ENCODE results near the gene ATN1. TPM values are rescaled to one million over a fixed set of nuclear protein-coding genes. Genes with fewer than 3 reads are reported as not detected.

Gene ATN1
- total RNA-seq, 1 experiment from 2014 or later, result 2.2 TPM

DNA sequence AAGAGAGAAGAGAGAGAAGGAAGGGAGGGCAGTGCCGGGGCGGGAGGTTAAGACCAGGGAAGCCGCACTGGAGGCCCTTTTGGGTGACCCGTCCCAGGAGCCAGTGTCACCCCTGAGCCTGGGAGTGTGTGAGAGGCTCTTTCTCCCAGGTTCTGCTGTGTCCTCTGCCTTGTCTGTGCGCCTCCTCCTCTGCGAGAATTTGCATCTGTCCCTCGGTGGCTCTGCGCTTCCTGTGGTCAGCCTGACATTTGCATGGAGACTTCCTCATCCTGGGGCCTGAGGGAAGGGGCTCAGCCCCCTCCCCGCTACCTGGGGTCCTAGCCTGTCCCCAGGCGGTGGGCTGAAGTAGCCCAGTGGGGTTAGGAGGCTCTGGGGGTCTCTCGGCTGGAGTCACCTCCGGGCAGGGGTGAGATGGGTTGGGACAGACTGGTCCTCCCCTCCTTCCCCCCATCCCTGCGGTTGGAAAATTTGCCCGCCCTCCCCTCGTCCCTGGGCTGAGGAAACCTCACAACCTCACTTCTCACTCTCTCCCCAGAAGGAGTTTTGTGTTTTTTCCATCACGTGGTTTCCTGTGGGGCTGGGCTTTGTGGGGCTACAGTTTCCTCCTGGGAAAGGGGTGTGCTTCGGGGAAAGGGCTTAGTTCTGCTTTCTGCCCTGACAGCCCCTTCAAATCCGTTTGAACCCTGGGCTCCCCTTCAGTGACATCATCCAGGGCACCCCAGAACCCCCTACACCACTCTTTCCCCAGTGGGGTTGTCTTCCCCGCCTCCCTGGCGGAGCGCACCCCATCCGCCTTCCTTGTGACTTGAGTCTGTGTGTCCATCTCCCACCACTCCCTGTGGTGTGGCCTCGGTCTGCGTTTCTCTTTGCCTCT is 25.9 kb downstream of the ATN1 start:
- in situ Hi-C loops (cut with HindIII; ENCODE audit: low sequenced_read_pairs), result no loop called here
- DNase-seq (ENCODE audit: low spot score), result no peak

DNA sequence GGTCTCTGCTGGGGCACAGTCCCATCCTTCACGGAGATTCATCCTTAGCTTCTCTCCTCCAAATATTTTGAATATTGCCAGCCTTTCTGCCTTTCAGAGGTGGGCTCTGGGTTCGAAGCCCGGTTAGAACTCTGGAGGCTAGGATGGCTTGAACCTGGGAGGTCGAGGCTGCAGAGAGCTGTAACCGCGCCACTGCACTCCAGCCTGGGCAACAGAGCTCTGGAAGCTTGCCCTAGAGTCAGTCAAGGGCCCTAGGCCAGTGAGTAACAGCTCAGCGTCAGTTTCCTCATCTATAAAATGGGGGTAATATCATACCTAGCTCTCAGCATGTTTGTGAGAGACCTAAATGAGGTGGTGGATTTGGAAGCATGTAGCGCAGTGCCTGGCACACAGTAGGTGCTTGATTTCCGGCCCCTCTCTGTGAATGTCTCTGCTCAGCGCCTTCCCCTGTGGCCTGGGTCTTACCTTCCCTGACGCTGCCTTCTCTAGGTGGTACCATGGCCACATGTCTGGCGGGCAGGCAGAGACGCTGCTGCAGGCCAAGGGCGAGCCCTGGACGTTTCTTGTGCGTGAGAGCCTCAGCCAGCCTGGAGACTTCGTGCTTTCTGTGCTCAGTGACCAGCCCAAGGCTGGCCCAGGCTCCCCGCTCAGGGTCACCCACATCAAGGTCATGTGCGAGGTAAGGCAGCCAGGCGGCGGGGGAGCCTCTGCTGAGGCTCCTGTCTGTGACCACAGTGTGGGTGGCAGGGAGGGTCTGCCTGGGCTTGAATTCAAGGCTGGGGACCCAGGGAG is 26.8 kb downstream of the ATN1 start:
- no peak for DNase-seq (ENCODE audit: low spot score)
- in situ Hi-C loops (cut with HindIII; ENCODE audit: low sequenced_read_pairs), result no loop called here

DNA sequence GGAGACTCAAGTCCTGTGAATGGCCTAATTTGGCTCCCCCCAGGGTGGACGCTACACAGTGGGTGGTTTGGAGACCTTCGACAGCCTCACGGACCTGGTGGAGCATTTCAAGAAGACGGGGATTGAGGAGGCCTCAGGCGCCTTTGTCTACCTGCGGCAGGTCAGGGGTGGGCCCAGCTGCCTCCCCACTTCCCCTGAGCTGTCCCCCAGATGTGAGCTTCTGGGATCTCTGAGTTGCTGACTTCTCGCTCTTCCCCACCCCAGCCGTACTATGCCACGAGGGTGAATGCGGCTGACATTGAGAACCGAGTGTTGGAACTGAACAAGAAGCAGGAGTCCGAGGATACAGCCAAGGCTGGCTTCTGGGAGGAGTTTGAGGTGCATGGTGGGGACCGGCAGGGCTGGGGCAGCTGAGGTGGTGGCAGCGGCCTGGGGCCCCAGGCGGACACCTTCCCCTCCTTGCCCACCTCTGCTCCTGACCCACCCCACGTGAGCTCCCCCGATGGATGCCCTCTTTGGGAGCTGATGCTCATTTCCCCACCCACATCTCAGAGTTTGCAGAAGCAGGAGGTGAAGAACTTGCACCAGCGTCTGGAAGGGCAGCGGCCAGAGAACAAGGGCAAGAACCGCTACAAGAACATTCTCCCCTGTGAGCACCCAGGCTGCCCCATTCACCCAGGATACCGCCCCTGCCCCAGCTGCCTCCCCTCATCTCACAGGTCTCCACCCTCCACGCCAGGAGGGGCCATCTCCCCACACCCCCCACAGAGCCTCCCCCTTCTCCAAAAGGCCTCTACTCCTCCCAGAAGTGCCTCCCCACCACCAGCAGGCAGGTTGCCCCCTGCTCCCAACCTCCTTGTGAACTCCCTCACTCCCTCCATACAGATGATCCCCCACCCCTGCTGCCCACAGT is 27.6 kb downstream of the ATN1 start:
- no peak for DNase-seq (ENCODE audit: low spot score)
- in situ Hi-C loops (cut with HindIII; ENCODE audit: low sequenced_read_pairs), result no loop called here

DNA sequence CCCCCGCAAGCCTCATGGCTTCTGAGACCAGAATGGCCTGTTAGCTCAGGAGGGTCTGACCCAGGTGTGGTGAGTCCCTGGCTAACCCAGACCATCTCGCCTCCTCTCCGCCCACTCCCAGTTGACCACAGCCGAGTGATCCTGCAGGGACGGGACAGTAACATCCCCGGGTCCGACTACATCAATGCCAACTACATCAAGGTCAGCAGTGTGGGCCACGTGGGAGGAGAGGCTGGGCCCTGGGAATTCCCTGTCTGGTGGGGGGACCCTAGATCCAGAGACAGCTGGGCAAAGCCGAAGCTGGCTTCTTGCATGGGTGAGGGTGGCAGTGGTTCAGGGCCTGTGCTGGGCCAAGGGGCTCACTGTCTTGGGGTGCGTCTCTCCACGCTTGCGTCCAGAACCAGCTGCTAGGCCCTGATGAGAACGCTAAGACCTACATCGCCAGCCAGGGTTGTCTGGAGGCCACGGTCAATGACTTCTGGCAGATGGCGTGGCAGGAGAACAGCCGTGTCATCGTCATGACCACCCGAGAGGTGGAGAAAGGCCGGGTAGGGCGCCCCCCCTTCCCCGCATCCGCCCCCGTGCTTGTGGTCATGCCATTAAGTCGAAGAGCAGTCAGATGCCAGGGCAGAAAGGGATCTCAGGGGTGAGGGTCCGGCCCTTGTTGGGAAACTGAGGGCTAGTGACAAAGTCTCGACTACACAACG is 28.4 kb downstream of the ATN1 start:
- DNase-seq (ENCODE audit: low spot score), result no peak
- in situ Hi-C loops (cut with HindIII; ENCODE audit: low sequenced_read_pairs), result no loop called here

DNA sequence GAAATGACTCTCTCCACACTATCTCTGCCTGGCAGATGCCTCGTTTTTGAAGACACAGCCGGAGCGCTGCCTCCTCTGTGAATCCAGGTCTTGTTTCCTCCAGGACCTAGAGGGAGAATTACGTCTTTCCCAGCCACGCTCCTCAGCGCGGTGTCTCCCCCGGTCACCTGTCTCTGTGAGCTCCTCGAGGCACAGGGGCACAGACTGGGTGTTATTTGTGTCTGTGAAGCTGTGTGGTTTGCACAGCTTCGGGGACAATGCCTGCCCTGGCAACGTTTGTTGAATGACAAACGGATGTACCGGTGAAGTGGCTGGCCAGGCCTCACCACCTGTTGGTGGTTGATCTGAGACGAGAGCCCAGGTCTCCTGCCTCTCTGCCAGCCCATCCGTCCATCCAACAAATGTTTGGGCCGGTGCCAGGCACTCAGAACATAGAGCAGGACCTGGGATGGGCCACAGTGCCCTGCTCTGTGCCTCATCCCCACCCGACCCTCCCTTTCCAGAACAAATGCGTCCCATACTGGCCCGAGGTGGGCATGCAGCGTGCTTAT is 29.5 kb downstream of the ATN1 start:
- in situ Hi-C loops (cut with HindIII; ENCODE audit: low sequenced_read_pairs), result no loop called here
- no peak for DNase-seq (ENCODE audit: low spot score)

DNA sequence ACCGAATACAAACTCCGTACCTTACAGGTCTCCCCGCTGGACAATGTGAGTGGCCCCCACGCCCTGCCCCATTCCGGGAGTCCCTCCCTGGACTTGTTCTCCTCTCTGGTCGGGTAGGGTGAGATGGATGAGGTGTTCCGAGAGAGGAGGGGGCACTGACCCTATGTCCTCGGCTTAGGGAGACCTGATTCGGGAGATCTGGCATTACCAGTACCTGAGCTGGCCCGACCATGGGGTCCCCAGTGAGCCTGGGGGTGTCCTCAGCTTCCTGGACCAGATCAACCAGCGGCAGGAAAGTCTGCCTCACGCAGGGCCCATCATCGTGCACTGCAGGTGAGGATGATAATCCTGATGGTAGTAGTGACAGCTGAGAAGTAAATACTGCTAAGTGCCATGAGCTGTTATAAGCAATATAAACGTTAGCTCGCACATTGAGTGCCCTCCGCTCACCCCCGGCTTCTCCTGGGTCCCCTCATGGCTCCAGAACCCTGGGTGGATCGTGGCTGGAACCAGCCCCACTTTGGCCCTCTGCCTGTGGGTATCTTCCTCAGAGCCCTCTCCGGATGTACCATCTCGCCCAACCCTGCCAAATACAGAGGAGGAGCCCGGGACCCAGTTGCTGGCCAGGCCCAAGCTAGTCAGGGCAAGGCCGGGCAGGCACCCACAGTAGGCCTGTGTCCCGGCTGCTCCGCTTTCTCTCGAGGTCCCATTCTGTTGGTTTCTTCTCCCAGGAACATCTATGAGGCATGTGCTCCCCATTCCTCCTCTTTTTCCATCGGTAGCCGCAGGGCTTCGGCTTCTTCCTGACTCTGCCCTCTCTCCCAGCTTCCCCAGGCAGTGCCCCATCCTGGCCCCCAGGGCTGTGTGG is 30.2 kb downstream of the ATN1 start:
- DNase-seq (ENCODE audit: low spot score), result no peak
- in situ Hi-C loops (cut with HindIII; ENCODE audit: low sequenced_read_pairs), result no loop called here

DNA sequence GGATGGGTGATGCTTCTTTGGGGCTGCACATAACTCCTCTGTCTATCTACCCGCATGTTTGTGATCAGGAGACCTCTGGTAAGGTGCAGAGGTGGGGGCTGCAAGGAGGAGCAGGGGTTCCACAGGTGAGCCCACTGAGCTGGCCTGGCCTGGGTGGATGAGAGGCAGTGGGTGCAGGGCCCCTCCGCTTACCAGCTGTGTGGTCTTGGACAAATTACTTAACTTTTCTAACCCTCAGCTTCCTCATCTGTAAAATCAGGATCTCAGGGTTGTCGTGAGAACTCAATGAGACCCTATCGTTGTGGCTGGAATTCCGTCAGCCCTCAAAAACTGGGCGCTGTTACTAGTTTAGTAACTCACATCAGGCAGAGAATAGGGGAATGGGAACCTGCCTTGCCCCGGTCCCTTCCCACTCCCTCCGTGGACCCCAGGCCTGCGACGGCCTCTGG is 30.9 kb downstream of the ATN1 start:
- no peak for DNase-seq (ENCODE audit: low spot score)
- in situ Hi-C loops (cut with HindIII; ENCODE audit: low sequenced_read_pairs), result no loop called here

DNA sequence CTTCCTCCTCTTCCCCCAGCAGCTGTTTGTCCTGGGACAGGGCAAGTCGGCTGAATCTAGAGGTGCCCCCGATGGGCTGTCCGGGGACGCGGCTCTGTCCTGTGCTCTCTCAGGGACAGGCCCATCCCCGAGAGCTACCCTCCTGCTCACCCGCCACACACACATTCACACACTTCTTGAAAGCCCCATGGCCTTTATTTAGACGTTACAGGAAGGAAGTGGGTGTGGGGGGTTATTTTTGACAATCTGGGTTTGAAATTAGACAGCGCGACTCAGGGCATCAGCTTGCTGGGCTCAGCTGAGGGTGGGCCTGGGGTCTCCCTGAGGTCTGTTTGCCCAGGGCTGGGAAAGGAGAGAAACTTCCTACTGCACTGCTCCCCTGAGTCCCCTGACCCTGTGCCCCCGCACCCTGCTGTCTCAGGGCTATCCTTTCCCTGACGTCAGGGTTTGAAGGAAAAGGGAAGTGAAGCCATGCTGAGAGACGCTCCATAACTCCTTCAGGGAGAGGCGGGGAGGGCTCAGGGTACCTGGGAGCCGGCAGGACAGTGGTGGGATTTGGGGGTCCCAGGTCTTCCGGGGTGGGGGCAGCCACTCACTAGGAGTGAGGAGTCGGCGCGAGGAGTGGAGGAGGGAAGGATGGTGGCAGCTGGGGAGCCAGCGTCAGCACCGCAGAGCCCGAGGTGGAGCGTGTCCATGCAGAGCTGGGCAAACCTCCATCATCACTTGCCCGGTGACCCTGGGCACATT is 31.5 kb downstream of the ATN1 start:
- DNase-seq (ENCODE audit: low spot score), result no peak
- in situ Hi-C loops (cut with HindIII; ENCODE audit: low sequenced_read_pairs), result no loop called here

DNA sequence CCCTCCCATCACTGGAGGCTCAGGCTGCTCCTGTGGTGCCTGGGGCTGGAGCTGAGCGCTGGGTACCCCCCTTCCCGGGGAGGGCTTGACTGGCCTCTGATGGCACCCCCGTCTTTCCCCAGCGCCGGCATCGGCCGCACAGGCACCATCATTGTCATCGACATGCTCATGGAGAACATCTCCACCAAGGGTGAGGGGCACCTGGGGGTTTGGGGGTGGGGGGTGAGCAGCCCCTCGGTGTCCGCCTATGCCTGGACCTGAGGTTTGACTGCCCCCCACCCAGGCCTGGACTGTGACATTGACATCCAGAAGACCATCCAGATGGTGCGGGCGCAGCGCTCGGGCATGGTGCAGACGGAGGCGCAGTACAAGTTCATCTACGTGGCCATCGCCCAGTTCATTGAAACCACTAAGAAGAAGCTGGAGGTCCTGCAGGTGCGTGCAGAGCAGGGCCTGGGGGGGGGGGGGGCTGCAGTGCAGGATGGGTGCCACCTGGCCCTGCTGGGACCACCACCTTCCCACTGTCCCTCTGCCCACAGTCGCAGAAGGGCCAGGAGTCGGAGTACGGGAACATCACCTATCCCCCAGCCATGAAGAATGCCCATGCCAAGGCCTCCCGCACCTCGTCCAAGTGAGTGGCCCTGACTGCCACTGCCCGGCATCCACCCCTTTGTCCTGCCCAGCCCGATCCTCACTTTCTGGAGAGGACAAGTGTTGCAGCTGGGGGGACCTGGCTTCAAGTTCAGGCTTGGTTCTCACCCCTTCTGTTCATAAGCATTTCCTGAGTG is 32.2 kb downstream of the ATN1 start:
- DNase-seq (ENCODE audit: low spot score), result no peak
- in situ Hi-C loops (cut with HindIII; ENCODE audit: low sequenced_read_pairs), result no loop called here

DNA sequence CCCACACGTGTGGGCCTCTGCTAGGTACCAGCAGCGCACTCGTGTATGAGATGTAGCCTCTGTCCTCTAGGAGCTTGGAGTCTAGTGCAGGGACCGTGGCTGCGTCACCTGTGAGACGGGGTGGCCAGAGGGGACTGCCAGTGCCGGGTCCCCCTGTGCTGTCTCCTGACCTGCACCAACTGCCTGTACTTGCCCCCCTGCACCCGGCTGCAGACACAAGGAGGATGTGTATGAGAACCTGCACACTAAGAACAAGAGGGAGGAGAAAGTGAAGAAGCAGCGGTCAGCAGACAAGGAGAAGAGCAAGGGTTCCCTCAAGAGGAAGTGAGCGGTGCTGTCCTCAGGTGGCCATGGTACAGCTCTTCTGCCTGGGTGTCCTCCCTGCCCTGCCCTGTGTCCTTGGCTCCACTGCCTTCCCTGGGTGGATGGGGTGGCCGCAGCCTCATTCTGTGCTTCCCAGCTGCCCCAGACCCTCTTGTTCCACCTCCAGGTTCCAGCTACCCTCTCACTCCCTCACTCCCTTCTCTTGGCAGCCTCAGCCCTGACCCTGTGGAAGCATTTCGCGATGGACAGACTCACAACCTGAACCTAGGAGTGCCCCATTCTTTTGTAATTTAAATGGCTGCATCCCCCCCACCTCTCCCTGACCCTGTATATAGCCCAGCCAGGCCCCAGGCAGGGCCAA is 33.0 kb downstream of the ATN1 start:
- no peak for DNase-seq (ENCODE audit: low spot score)
- in situ Hi-C loops (cut with HindIII; ENCODE audit: low sequenced_read_pairs), result no loop called here

DNA sequence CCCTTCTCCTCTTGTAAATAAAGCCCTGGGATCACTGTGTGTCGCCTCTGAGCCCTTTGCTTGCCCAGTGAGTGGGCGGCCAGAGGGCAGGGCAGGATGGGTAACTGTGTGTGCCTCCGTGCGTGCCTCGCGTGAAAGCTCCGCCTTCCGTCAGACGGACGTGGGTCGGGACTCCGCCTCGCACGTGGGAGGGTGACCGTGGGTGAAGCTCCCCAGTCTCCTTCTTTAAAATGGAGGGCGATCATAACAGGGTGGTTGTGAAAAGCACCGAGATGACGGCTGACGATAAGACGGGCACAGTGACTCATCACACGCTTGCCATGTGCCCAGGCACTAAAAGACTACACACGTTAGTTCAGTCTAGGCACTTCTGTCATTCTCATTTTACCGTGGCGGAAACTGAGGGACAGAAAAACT is 33.5 kb downstream of the ATN1 start:
- no peak for DNase-seq (ENCODE audit: low spot score)
- in situ Hi-C loops (cut with HindIII; ENCODE audit: low sequenced_read_pairs), result no loop called here

DNA sequence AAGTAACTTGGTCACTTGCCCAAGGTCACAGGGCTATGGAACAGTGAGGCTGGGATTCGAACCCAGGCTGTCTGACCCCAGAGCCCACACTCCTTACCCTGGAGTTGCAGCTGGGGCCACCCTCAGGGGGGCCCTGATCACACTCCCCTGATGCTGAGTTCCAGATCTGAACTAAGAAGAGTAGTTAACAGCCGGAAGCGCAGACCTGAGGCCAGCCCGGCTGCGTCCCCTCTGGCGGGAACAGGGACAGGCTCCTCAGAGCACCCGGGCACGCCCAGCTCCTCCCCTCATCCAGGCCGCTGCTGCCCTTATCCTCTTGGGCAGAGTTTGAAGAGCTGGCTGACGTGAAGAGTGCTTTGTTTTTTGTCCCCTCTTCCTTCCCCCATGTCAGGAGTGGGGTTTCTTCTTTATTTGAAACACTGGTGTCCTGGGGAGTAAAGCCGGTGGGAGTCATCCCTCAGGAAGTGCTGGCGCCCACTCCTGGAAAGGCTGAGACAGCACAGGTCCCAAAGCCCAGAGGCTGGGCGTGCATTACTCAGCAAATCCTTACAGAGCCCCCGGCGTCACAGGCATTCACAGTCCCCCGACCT is 34.0 kb downstream of the ATN1 start:
- DNase-seq (ENCODE audit: low spot score), result peak; percentile 33
- in situ Hi-C loops (cut with HindIII; ENCODE audit: low sequenced_read_pairs), result no loop called here

DNA sequence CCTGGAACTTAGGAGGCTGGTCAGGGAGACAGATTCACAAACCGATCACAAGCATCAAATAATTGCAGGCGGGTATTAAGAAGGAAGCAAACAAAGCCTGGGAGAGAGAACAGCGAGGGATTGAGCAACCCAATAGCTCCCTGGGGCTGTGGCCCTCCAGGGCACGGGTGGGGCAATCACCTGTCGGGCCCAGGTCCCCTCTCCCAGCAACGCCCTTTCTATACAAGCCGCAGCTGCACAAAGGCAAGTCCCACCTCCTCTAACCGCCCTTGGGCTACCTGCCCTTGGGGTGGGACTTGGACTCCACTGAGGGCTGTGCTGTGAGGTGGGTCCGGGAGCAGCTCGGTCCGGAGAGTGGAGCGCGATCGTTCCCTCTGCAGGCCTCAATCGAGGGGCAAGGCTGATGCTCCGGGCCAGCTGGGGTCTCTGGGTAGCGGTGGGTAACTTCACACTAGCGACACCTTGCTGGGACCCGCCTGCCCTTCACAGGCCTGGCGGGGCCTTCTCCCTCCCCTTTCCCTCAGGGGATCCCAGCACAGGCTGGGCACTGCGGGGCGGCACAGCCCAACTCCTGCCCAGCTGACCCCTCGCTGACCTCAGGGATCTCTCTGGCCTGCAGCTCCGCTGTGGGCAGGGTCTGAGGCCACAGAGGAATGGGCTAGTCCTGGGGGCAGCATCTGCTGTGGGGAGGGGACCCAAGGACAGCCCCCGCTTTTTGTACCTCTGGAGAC is 34.7 kb downstream of the ATN1 start:
- in situ Hi-C loops (cut with HindIII; ENCODE audit: low sequenced_read_pairs), result no loop called here
- DNase-seq (ENCODE audit: low spot score), result no peak

DNA sequence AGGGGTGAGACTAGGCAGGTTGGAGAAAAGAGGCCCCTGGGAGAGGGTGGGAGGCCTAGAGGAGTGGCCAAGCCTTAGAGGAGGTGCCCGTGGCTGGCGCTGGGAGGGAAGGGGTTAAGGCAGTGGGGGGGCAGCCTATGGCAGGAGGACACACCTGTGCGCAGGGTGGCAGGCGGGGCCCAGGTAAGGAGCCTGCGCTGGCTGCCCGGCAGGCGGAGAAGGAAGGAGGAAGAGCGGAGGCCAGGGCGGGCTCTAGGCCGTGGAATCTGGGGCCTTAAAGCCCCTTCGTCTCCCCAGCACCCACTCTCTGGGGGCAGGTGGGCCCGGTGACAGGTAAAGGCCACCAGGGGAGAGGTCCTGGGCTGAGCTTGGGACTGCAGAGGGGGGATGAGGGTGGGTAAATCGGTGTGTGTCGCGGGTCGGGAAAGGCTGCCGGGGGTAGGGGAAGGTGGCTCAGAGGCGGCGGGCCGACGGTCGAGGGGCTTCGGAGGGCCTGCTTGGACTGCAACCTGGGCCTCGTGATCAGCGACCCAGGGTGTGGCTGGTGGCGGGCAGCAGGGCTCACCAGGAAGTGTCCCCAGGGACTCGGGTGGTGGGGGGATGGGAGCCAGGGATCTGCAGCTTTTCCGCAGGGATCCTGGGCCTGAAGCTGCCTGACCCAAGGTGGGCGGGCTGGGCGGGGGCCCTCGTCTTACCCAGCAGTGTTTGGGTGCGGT is 35.4 kb downstream of the ATN1 start:
- in situ Hi-C loops (cut with HindIII; ENCODE audit: low sequenced_read_pairs), result no loop called here
- no peak for DNase-seq (ENCODE audit: low spot score)

Data from G401 (cell line).